ENCODE measurements around the gene METTL9.
"Not testable (repeated sequence)": the region's sequence is repeated elsewhere in the genome, so short reads cannot be mapped to it uniquely, and the experiment has no call there.

METTL9 gene

DNA sequence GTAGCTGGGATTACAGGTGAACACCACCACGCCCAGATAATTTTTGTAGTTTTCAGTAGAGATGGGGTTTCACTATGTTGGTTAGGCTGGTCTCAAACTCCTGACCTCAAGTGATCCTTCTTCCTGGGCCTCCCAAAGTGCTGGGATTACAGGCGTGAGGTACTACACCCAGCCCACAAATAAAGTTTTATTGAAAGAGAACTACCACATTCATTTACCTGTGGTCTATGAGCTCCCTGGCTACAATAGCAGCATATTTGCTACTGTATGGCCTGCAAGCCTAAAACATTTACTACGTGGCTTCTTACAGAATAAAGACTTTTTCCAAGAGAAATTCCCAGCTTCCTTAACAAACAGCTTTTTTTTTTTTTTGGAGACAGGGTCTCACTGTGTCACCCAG is 3.4 kb downstream of the METTL9 start:
- TF ChIP-seq, protein P1, sequence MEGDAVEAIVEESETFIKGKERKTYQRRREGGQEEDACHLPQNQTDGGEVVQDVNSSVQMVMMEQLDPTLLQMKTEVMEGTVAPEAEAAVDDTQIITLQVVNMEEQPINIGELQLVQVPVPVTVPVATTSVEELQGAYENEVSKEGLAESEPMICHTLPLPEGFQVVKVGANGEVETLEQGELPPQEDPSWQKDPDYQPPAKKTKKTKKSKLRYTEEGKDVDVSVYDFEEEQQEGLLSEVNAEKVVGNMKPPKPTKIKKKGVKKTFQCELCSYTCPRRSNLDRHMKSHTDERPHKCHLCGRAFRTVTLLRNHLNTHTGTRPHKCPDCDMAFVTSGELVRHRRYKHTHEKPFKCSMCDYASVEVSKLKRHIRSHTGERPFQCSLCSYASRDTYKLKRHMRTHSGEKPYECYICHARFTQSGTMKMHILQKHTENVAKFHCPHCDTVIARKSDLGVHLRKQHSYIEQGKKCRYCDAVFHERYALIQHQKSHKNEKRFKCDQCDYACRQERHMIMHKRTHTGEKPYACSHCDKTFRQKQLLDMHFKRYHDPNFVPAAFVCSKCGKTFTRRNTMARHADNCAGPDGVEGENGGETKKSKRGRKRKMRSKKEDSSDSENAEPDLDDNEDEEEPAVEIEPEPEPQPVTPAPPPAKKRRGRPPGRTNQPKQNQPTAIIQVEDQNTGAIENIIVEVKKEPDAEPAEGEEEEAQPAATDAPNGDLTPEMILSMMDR (IDR thresholded peaks at IDR 0.05; ENCODE audit: low read depth, low read length) = no peak
- TF ChIP-seq, protein P2, sequence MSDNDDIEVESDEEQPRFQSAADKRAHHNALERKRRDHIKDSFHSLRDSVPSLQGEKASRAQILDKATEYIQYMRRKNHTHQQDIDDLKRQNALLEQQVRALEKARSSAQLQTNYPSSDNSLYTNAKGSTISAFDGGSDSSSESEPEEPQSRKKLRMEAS (IDR thresholded peaks at IDR 0.05; ENCODE audit: low read depth, low read length) = no peak
- TF ChIP-seq MYC (IDR thresholded peaks at IDR 0.05; ENCODE audit: low read depth, low read length) = no peak
- no peak for TF ChIP-seq POLR2A (IDR thresholded peaks at IDR 0.05; ENCODE audit: extremely low read depth, insufficient read length)
- no peak overlapping the region for H3K4me3 ChIP-seq (ENCODE audit: low read depth, low read length)
- DNase-seq (ENCODE audit: low read depth) = no peak

DNA sequence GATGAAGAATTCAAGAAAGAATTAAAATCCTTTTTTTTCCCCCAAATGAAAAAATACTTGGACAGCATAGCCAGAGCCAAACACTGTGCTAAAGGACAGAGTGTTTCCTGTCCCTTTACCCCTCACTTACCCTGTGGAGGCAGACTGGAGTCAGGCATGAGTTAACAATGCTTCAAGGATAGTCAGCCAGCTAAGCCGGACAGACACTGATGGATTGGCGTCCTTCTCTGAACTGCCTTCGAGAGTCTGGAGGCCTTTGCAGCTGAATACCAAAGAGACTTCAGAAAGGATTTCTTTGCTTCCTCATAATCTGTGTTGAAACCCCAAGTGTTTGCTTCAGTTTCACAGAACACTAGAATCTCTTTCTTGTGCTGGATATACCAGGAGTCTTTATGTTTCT is 4.6 kb downstream of the METTL9 start:
- peak; percentile 22 for DNase-seq (ENCODE audit: low read depth)
- TF ChIP-seq, protein P2 (IDR thresholded peaks at IDR 0.05; ENCODE audit: low read depth, low read length) = no peak
- TF ChIP-seq POLR2A (IDR thresholded peaks at IDR 0.05; ENCODE audit: extremely low read depth, insufficient read length) = no peak
- TF ChIP-seq MYC (IDR thresholded peaks at IDR 0.05; ENCODE audit: low read depth, low read length) = no peak
- TF ChIP-seq, protein P1 (IDR thresholded peaks at IDR 0.05; ENCODE audit: low read depth, low read length) = no peak
- no peak overlapping the region for H3K4me3 ChIP-seq (ENCODE audit: low read depth, low read length)

DNA sequence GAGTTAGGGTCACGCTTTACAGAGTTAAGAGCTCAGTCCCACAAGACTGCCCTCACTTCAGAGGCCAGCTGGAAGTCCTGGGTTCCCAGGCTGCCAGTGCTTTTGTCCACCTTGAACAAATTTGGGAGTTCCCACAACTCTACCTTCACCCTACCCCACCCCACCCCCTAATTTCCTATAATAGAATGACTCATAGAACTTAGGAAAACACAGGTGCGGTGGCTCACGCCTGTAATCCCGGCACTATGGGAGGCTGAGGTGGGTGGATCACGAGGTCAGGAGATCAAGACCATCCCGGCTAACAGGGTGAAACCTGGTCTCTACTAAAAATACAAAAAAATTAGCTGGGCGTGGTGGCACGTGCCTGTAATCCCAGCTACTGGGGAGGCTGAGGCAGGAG is 6.5 kb downstream of the METTL9 start:
- not testable (repeated sequence) for H3K4me3 ChIP-seq (ENCODE audit: low read depth, low read length); DNase-seq (ENCODE audit: low read depth)

DNA sequence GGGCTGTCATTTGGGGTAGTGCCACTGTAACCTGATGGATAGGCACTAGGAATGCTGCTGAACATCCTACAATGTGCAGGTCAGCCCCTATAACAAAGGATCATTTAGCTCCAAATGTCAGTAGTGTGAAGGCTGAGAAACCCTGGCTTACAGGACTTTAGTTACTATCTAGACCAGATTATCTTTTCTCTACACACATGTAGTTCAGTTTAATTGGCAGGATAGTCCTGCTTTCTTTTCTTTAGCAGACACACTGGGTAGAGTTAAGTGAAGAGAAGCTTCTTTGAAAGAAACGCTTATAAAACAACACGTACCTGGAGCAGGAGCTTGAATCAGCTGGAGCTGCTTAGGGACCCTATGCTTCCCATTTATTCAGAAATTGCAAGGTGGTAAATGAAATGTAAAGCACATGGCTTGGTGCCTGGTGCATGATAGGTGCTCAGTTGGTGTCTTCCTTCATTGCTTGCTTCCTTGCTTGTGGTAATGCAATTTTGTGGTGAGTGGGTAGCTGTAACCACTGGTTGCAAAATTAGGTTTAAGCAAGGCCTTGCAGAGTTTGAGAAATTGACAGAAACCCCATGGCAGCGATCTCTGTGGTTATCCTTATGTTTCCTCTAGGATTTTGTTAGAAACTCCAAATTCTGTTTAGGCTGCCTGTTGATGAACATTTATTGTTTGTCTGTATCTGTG is 9.4 kb downstream of the METTL9 start:
- DNase-seq (ENCODE audit: low read depth) = peak; percentile 94
- TF ChIP-seq MYC (IDR thresholded peaks at IDR 0.05; ENCODE audit: low read depth, low read length) (peak; percentile 98), POLR2A (IDR thresholded peaks at IDR 0.05; ENCODE audit: extremely low read depth, insufficient read length) (no peak)
- TF ChIP-seq, protein P1 (IDR thresholded peaks at IDR 0.05; ENCODE audit: low read depth, low read length) = no peak
- TF ChIP-seq, protein P2 (IDR thresholded peaks at IDR 0.05; ENCODE audit: low read depth, low read length) = peak; percentile 98
- H3K4me3 ChIP-seq (ENCODE audit: low read depth, low read length) = peak overlapping the region; percentile 24

DNA sequence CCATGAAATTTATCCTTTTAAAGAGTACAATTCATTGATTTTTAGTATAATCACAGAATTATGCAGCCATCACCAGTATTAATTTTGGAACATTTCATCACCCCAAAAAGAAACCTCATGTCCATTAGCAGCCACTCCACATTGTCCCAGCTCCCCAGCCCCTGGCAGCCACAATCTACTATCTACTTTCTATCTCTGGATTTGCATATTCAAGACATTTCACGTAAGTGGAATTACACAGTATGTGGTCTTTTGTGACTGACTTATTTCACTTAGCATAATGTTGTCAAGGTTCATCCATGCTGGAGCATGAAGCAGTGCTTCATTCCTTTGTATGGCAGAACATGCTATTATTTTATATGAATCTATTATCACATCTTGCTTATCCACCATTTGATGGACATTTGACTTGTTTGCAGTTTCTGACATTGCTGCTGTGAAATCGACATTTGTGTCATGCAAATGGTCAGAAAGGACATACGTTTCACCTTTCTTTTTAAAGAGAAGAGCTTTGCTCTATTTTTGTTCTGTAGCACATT is 10.7 kb downstream of the METTL9 start:
- no peak for TF ChIP-seq MYC (IDR thresholded peaks at IDR 0.05; ENCODE audit: low read depth, low read length)
- TF ChIP-seq, protein P2 (IDR thresholded peaks at IDR 0.05; ENCODE audit: low read depth, low read length) = no peak
- TF ChIP-seq, protein P1 (IDR thresholded peaks at IDR 0.05; ENCODE audit: low read depth, low read length) = no peak
- no peak for TF ChIP-seq POLR2A (IDR thresholded peaks at IDR 0.05; ENCODE audit: extremely low read depth, insufficient read length)
- DNase-seq (ENCODE audit: low read depth) = no peak
- no peak overlapping the region for H3K4me3 ChIP-seq (ENCODE audit: low read depth, low read length)

DNA sequence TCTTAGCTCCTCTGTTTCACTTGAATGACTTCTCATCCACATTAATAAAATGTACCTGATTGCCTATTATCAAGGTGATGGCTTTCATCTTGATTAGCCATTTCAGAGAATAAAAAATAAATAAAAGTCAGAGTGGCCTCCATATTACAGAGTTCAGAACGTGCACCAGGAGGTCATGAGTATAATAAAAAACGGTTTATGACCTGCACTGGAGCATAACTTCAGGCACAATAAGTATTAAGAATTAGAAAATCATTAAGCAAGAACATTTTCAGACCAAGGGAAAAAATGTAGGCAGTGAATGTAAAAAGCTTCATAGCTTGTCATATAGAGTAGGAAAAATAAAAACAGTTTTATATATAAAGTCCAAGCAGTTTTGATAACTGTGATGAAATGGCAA is 11.4 kb downstream of the METTL9 start:
- H3K4me3 ChIP-seq (ENCODE audit: low read depth, low read length) = no peak overlapping the region
- no peak for DNase-seq (ENCODE audit: low read depth)
- TF ChIP-seq MYC (IDR thresholded peaks at IDR 0.05; ENCODE audit: low read depth, low read length) (no peak), POLR2A (IDR thresholded peaks at IDR 0.05; ENCODE audit: extremely low read depth, insufficient read length) (no peak)
- TF ChIP-seq, protein P2 (IDR thresholded peaks at IDR 0.05; ENCODE audit: low read depth, low read length) = no peak
- TF ChIP-seq, protein P1 (IDR thresholded peaks at IDR 0.05; ENCODE audit: low read depth, low read length) = no peak
